ENCODE data around the gene ASB4.

ASB4 gene

DNA sequence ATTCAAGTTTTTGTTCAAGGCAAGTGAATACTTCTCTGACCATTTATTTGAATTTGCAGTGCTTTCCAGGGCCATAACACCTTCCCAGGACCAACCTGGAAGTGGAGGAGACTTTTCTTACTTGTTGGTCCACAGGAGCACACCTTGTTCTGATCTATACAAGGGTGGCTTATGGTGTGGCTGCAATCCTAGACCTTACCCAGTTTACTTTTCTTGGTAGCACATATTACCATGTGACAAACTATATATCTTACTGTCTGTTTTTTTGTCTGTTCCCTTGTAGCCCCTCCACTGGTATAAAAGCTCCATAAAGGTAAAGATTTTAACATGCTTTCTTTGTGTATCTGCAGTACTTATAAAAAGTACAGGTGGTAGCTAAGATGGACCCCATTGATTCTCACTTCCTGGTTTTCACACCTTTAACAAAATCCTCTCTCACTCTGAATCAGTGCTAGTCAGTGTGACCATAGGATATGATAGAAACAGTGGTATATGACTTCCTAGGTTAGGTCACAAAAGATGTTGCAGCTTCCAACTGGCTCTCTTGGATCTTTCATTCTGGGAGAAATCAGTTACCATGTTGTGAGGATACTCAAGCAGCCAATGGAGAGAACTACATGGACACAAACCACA lies 5.6 kb upstream of the ASB4 start:
- TF ChIP-seq, protein P1, sequence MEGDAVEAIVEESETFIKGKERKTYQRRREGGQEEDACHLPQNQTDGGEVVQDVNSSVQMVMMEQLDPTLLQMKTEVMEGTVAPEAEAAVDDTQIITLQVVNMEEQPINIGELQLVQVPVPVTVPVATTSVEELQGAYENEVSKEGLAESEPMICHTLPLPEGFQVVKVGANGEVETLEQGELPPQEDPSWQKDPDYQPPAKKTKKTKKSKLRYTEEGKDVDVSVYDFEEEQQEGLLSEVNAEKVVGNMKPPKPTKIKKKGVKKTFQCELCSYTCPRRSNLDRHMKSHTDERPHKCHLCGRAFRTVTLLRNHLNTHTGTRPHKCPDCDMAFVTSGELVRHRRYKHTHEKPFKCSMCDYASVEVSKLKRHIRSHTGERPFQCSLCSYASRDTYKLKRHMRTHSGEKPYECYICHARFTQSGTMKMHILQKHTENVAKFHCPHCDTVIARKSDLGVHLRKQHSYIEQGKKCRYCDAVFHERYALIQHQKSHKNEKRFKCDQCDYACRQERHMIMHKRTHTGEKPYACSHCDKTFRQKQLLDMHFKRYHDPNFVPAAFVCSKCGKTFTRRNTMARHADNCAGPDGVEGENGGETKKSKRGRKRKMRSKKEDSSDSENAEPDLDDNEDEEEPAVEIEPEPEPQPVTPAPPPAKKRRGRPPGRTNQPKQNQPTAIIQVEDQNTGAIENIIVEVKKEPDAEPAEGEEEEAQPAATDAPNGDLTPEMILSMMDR (IDR thresholded peaks at IDR 0.05; ENCODE audit: low read depth, low read length): no peak
- no peak overlapping the region for H3K4me3 ChIP-seq (replicated peaks in 1 of 2; ENCODE audit: low read depth in 2 of 2, low read length in 2 of 2)
- DNase-seq (ENCODE audit: low read depth in 2 of 2): no peak

DNA sequence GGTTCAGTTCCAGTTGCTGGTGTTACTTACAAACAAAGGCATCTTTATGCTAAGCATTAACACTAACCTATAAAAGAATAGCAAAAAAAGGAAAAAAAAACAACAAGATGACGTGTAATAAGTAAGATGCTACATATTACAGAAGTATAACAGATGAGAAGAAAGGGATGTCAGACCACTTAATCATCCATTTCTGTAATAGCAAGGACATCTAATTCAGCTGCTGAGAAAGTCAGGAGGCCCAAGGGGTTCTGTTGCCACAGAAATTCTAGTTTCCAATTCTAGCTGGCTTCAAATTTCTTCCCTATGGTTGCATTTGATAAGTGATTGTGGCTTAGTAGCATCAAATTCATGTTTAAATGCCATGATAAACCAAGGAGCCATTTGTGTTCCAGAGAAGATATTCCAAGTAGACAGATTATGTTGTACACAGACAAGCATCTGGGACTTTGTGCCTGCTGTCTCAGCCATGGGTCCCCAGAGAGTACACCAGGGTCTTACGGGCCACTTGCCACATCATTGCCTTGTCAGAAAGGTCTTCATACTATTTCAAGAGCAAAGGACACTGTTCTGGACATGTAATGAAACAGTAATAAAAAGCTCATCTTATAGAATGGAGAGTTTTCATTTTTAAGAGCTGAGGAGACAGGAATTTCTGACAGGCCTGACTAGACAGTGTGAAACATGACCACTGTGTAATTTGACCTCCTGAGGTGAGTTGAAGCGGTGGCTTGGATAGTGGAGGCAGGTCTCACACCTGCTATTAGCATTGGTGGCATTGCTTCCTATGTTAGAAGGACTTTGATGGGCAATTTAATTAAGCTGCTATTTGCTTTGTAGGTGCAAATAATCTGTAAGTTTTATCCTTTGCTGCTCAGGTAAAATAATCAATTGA lies 4.2 kb upstream of the ASB4 start:
- TF ChIP-seq, protein P1 (IDR thresholded peaks at IDR 0.05; ENCODE audit: low read depth, low read length): no peak
- H3K4me3 ChIP-seq (replicated peaks in 1 of 2; ENCODE audit: low read depth in 2 of 2, low read length in 2 of 2): no peak overlapping the region
- peak in 1 of 2 donors; percentile 14 for DNase-seq (ENCODE audit: low read depth in 2 of 2)

DNA sequence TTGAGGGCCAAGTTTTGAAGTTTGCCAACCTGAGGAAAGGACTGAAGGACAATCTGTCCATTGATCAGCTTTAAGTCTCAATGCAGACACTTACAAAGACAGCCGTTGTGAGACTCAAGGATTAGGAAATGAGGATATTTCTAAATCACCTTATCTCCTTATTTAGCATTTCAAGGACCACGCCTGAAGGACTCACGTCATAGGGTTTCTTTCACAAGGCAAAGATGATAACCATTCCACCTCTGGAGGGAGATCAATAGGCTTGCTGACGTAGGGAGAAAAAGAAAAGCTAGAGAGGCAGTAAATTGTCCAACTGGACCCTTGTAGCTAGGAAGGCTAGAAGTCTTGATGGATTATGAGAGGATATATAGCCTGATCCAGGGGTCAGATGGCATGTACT lies 3.3 kb upstream of the ASB4 start:
- TF ChIP-seq, protein P1 (IDR thresholded peaks at IDR 0.05; ENCODE audit: low read depth, low read length): no peak
- no peak for DNase-seq (ENCODE audit: low read depth in 2 of 2)
- no peak overlapping the region for H3K4me3 ChIP-seq (replicated peaks in 1 of 2; ENCODE audit: low read depth in 2 of 2, low read length in 2 of 2)

DNA sequence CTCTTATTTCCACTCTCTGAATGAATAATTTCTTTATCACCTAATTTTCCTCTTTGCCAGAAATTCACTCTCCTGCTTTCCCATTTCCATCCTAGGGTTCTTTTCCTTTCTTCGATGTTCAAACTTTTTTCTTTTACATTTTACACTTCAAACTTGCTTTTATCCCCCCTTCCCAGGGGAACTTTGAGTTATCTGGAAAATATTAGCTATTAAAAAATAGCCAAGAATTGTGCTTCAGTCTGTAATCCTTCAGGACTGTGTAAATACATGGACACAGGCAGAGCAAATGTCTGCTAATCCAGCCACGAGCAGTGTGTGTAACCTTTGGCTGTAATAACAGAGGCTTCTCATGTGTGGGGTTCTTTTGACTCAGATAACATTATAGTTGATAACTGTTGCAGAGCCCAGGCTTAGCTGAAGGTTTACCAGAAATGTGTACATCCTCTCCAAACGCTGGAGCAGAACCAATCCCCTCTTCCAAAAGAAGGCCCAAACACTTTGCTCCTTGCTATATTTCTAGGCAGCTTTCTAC lies 4.6 kb downstream of the ASB4 start:
- DNase-seq (ENCODE audit: low read depth in 2 of 2): no peak

DNA sequence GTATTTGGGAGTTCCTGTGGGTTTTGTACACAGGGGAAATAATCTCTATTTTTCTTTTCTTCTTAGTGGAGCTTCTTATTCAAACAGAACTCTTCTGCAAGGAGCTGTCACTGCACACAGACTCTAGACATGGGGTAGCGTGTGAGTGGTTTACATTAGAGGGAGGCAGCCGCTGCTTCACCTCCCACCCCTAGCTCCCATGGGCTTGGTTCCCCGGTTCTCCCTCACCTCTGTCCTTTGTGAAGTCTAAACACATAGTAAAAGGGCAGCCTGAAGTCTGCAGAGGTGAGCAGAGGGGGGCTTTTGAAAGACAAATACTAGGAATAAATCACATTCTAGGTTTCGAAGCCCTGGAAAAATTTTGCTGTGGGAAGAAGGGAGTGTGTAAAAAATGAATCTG lies 5.5 kb downstream of the ASB4 start:
- no peak overlapping the region for H3K4me3 ChIP-seq (replicated peaks in 1 of 2; ENCODE audit: low read depth in 2 of 2, low read length in 2 of 2)
- TF ChIP-seq, protein P1 (IDR thresholded peaks at IDR 0.05; ENCODE audit: low read depth, low read length): no peak
- no peak for DNase-seq (ENCODE audit: low read depth in 2 of 2)

More for the DNA sequence above, 4.6 kb downstream of the ASB4 start:
- H3K4me3 ChIP-seq (replicated peaks in 1 of 2; ENCODE audit: low read depth in 2 of 2, low read length in 2 of 2): no peak overlapping the region
- TF ChIP-seq, protein P1 (IDR thresholded peaks at IDR 0.05; ENCODE audit: low read depth, low read length): no peak

DNA sequence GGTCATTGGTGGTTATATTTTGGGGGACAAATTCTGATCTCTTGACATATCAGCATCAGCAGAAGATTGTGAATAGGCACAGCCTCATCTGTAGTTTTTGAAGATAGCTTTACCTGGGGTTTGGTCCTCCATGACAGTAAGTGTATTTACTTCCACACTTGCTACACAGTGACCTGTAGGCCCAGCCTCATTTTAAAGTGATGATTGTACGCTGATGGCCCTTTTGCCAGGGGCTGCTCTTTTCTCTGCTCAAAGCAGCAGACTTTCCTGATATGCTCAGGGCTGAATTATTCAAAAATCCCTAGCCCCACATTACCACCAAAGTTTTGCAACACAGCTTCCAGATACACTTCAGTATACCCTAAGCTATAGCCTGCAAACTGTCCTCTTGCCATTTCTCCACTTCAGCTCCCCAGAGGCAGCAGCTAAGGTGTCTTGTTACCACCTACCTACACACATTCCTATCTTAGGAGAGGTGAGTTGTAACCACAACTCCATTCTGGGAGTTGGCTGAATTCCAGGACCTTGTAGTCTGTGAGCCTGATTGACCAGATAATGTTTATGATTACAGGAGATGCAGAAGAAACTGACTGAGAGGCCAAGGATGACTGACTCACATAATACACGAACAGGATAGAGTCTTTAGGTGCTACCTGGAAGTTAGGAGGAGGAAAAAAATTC lies 6.0 kb downstream of the ASB4 start:
- no peak overlapping the region for H3K4me3 ChIP-seq (replicated peaks in 1 of 2; ENCODE audit: low read depth in 2 of 2, low read length in 2 of 2)
- no peak for DNase-seq (ENCODE audit: low read depth in 2 of 2)
- TF ChIP-seq, protein P1 (IDR thresholded peaks at IDR 0.05; ENCODE audit: low read depth, low read length): no peak
